Ramos (cell line): ENCODE data around the gene SRD5A1.

Source experiments
- in situ Hi-C: fragments of 300-500 bp; cut with MboI; formaldehyde crosslinking; loops from one replicate; pipeline ENCODE4 v1.14.3; 2022; ENCODE audit warnings: low sequenced_read_pairs; ENCODE audit not compliant: unreplicated experiment

The SRD5A1 gene

DNA sequence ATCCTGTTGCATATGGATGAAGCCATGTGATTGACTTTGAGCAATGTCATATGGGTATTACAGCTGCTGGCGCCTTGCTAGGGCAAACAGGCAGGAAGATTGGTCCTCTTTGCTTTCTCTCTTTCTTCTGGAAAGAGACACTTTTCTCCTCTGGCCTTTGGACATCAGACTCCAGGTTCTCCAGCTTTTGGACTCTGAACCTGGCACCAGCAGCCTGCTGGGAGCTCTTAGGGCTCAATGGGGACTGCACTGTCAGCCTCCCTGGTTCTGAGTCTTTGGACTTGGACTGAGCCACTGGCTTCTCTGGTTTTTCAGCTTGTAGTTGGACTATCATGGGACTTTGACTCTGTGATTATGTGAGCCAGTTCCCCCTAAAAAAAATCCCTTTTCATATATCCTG is 45.1 kb downstream of the SRD5A1 start:
- in situ Hi-C loops, result no loop called here

DNA sequence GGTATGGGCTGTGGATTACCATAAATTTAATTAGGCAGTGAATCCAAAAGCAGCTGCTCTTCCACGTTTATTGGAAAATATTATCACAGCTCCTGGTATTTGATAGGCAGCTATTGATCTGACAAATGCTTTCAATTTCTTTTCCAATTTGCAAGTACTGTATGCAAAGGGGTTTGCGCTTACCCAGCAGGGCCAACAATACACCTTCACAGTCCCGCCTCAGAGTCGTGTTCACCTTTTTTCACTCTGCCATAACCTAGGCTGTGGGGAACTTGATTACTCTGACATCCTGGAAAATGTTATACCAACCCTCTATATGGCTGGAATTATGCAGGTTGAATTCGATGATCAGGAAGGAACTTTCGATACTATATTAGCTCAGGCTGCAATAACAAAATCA is 47.7 kb downstream of the SRD5A1 start:
- in situ Hi-C loops, result no loop called here

DNA sequence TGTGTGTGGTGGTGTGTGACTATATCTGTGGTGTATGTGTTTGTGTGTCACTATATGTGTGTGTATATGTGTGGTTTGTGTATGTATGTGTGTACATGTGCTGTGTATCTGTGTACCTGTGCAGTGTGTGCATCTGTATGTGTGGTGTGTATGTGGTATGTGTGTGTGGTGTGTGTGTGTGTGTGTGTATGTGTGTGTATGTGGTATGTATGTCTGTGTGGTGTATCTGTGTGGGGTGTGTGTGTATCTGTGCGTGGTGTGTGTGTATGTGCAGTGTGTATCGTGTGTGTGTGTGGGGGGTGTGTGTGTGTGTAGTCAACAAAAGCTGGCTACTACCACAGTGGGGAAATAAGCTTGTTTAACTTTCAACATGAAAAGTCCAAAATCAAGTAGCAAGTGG is 48.4 kb downstream of the SRD5A1 start:
- in situ Hi-C loops, result no loop called here

DNA sequence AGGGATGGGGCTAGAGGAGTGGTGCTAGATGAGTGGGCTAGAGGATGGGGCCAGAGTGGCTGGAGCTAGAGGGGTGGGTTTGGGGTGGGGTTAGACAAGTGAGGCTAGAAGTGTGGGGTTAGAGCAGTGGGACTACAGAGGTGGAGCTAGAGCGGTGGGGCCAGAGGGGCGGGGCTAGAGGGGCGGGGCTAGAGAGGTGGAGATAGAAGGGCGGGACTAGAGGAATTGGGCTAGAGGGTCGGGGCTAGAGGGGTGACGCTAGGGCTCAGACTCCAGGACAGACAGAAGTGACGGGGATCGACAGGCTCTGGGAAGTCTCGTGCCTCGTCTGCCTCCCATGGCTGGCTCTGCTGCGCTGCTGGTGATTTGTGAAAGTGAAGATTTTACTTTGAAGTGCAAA is 49.0 kb downstream of the SRD5A1 start:
- in situ Hi-C loops, result no loop called here

DNA sequence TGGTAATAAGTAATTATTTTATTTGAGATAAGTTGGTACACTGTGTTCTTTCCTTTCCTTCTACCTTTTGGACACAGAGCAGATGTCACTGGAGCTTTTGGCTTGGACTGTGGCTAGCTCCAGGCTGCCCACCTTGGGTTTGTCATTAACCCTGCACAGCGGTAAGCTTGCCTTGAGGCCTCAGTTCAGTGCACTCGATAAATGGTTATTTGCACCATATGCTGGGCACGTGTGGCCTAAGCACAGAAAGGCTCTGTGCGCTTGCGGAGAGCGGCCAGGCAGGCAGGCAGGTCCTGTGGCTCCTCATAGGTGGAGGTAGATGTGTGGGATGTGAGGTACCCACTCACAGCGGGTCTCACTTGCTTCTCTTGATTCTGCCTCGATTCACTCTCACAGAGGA is 50.0 kb downstream of the SRD5A1 start:
- in situ Hi-C loops, result no loop called here

DNA sequence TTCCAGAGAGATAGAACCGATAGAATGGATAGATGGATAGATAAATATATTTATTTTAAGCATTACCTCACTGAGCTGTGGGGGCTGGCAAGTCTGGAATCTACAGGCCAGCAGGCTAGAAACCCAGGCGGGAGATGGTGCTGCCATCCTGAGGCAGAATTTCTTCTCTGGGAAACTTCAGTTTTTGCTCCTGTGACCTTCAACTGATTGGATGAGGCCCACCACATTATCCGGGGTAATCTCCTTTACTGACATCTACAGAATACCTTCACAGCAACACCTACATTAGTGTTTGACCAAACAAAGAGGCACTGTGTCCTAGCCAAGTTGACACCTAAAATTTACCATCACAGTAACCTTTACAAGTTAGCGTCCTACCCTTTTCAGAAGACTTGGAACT is 50.8 kb downstream of the SRD5A1 start:
- in situ Hi-C loops, result no loop called here

DNA sequence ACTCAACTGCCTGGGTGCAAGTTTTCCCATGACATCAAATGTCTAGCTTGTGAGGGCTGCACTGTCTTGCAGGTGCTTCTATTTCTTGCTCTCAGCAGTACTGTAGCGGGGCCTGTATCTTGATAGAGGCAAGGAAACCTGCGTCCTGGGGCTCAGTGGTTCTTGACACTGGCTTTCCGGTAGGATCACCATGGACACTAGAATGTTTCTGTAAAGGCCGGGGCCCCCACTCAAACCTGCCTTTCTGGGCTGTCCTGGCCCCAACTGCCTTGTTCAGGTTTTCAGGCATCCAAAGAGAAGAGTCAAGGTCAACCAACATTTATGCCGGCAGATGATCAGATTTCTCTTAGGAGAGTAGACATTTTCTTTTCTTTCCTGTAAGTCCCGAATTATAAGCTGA is 53.3 kb downstream of the SRD5A1 start:
- in situ Hi-C loops, result no loop called here

DNA sequence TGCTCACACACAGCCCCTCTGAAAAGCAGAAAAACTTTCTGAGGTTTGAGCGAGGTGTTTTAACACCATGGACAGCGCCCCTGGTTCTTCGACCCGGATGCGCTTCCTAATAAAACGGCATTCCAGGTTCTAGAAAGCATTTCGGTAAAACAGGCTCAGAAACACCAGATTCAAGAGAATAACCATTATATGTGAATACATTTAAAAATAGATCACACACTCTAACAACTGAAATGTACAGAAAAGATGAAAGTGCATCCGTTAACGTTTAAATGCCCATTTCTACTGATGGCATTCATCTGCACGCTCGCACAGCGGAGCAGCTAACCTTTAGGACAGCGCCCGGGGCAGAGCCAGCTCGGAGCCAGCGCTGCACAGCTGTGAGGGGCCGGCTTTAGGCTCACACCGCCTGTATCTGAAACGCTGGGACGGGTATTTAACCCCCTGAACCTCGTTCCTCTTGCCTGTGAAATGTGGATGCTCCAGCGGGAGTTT is 53.7 kb downstream of the SRD5A1 start:
- in situ Hi-C loops, result no loop called here

DNA sequence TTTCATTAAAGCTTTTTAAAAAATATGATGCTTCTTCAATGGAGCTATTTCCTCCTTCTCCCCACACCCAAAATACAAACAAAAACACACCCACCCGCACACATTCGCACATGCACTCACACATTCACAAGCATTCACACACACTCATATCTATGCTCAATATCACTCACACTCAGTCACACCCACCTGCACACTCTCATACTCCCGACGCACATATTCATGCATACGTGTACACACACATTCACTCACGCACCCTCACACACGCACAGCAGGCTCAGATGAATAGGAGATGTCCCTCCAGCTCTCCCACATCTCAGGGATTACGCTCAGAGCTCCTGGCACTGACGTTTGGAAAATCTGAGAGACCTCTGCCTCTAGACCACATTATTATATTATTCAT is 54.3 kb downstream of the SRD5A1 start:
- in situ Hi-C loops, result no loop called here

GRCh38 chr5:6692906-6693305 is 59.7 kb downstream of the SRD5A1 start:
- in situ Hi-C loops, result no loop called here

GRCh38 chr5:6698696-6699095 is 65.5 kb downstream of the SRD5A1 start:
- in situ Hi-C loops, result no loop called here

DNA sequence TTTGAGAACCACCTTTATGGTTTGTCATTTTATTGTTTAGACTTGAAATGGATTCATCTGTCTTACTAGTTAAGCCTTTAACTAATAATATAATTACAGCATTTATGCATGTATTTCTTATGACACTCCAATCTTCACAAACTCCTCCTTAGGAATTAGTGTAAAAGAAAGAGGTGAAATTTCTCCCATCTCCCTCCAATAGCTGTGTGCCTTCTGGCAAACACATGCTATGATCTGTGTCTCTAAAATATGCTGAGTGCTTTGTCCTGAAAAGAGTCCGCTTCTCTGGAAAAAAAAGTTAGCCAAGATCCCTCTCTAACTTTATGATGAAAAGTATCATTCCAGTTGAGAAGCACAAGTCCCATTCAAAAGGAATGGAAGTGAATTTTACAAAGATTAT is 66.1 kb downstream of the SRD5A1 start:
- in situ Hi-C loops, result no loop called here

DNA sequence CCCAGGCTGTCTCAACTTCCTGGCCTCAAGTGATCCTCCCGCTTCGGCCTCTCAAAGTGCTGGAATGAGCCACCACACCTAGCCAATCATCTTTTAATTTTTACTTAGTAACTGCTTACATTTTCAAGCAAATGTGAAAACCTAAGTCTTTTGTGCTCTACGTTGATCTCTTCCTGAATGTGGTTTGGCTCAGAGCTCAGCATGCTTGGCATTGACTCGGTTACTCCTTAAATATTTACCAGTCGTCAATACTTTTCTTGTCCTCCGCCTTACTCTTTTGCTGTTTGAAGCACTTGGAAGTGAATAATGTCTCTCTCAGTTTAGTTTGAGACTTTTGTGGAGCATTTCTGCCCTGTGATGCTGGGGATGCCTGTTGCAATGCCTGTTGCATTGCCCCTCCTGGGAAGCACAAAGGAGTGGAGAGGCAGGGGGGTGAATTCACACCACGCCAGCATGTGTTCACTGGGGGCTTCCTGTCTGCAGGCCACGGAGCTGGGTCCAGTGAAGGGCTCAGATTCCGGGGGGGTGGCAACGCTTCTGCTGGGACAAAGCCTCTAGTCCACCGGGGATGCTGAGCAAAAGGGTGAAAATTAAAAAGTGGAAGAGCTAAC is 66.9 kb downstream of the SRD5A1 start:
- in situ Hi-C loops, result no loop called here

DNA sequence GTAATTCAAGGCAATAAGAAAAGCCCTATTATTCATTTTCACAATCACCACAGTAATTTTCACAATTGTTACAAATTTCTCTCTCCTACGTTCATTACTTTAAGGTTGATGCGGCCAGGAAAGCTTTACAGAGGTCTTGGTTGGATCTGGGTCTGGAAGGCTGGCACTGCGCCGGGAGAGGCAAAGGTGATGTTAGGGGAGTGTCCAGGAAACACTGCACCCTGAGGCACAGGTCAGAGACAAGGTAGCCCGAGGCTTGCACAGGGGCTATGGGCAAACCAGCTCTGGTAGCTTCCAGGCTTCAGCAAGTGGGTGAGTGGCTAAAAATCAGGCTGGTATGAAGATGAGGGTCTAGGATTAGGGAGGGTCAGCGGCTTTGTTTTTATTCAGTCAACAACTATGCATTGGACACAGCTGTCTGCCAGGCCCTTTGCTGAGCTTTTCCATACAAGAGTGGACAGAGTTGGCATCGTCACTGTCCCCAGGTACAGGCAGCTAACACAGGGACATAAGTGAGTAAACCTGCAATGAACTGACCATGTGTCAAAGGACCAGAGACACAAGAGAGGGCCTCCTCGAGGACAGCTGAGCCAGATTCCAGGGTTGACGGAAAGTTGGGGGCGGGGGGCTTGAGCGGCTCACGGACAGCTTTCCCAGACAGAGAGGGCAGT is 67.6 kb downstream of the SRD5A1 start:
- in situ Hi-C loops, result no loop called here

GRCh38 chr5:6701491-6701890 is 68.3 kb downstream of the SRD5A1 start:
- in situ Hi-C loops, result no loop called here

- in situ Hi-C loops, result no loop called here
Observed at GRCh38 chr5:6702633-6703032, 69.4 kb downstream of the SRD5A1 start.

DNA sequence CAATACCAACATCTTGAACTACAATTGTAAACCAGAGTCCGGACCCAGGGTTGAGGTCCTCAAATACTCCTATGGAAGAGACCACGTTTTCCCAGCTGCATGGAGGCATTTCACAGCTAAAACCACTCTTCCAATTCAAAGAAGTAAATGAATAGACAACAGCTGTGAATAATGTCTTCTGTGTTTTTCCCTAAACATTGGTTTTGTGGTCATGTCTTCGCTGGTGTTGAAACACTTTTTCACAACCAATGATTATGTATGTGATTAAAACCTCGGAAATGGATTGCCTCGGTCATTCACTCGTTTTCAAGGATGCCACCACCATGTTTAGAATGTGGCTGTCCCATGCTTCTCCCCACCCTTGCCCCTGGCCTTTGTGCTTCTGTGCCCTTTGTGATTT is 70.6 kb downstream of the SRD5A1 start:
- in situ Hi-C loops, result no loop called here

DNA sequence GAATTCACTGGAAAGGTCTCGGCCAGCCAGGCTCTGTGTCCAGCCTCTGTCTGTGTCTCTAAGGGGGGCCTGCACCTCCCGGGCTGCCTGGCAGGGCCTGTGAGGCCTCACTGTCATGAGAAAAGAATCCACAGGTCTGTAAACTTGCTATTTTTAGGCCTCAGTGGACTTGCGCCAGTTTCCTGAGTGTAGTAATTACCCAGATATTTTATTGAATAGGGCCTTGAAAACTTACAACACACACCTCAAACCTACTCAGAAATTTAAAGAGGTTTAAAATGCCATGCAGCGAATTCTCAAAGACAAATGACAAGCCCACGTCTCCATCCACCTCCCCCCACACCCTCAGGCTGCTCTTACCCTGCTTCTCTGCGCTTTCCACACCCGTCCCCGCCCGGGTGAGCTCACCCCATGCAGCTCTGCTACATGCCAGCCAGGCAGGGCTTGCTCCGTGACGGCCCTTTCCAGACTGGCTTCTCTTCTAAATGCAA is 71.2 kb downstream of the SRD5A1 start:
- in situ Hi-C loops, result no loop called here

GRCh38 chr5:6705088-6705487 is 71.8 kb downstream of the SRD5A1 start:
- in situ Hi-C loops, result no loop called here

GRCh38 chr5:6705959-6706358 is 72.7 kb downstream of the SRD5A1 start:
- in situ Hi-C loops, result no loop called here

GRCh38 chr5:6707852-6708251 is 74.6 kb downstream of the SRD5A1 start:
- in situ Hi-C loops, result no loop called here

- in situ Hi-C loops, result no loop called here
Observed at GRCh38 chr5:6708814-6709213, 75.6 kb downstream of the SRD5A1 start.
